ENCODE data around the gene IL36B. TPM values are rescaled to one million over a fixed set of nuclear protein-coding genes. Genes with fewer than 3 reads are reported as not detected.

Gene IL36B
- total RNA-seq, 1 donor from 2014 or later = not detected

GRCh38 chr2:113093613-113093977 is 40.9 kb upstream of the IL36B start:
- TF ChIP-seq CTCF (IDR thresholded peaks at IDR 0.05) = no peak
- no peak for DNase-seq (ENCODE audit: low spot score in 2 of 2)
- H3K27ac ChIP-seq = no peak overlapping the region
- H3K27me3 ChIP-seq = no peaks in the 10 kb centered on the region
- no peaks in the 10 kb centered on the region for H3K4me1 ChIP-seq
- no peaks in the 10 kb centered on the region for H3K9me3 ChIP-seq
- H3K36me3 ChIP-seq = no peaks in the 10 kb centered on the region
- intact Hi-C loops (cut with DNase I) = no loop called here
- no peak overlapping the region for H3K4me3 ChIP-seq

GRCh38 chr2:113092864-113093612 is 40.4 kb upstream of the IL36B start:
- no peak for DNase-seq (ENCODE audit: low spot score in 2 of 2)
- intact Hi-C loops (cut with DNase I) = no loop called here
- Histone ChIP-seq H3K9me3 (no peaks in the 10 kb centered on the region), H3K4me1 (no peaks in the 10 kb centered on the region), H3K36me3 (no peaks in the 10 kb centered on the region), H3K4me3 (no peak overlapping the region), H3K27ac (no peak overlapping the region), H3K27me3 (no peaks in the 10 kb centered on the region)
- no peak for TF ChIP-seq CTCF (IDR thresholded peaks at IDR 0.05)

GRCh38 chr2:113091231-113091896 is 38.7 kb upstream of the IL36B start:
- intact Hi-C loops (cut with DNase I) = no loop called here
- Histone ChIP-seq H3K27ac (no peak overlapping the region), H3K4me3 (no peak overlapping the region), H3K4me1 (no peaks in the 10 kb centered on the region), H3K9me3 (no peaks in the 10 kb centered on the region), H3K27me3 (no peaks in the 10 kb centered on the region), H3K36me3 (no peaks in the 10 kb centered on the region)
- TF ChIP-seq CTCF (IDR thresholded peaks at IDR 0.05) = no peak
- no peak for DNase-seq (ENCODE audit: low spot score in 2 of 2)

- no peaks in the 10 kb centered on the region for H3K27me3 ChIP-seq
- no peak overlapping the region for H3K27ac ChIP-seq
- no peak overlapping the region for H3K4me3 ChIP-seq
- no peaks in the 10 kb centered on the region for H3K36me3 ChIP-seq
- DNase-seq (ENCODE audit: low spot score in 2 of 2) = no peak
- H3K4me1 ChIP-seq = no peaks in the 10 kb centered on the region
- no peaks in the 10 kb centered on the region for H3K9me3 ChIP-seq
- no peak for TF ChIP-seq CTCF (IDR thresholded peaks at IDR 0.05)
- intact Hi-C loops (cut with DNase I) = no loop called here
Measured at GRCh38 chr2:113089916-113090315, 37.2 kb upstream of the IL36B start.

GRCh38 chr2:113088213-113088992 is 35.7 kb upstream of the IL36B start:
- no peak for DNase-seq (ENCODE audit: low spot score in 2 of 2)
- Histone ChIP-seq H3K9me3 (no peaks in the 10 kb centered on the region), H3K27ac (no peak overlapping the region), H3K4me3 (no peak overlapping the region), H3K4me1 (no peaks in the 10 kb centered on the region), H3K27me3 (no peaks in the 10 kb centered on the region), H3K36me3 (no peaks in the 10 kb centered on the region)
- intact Hi-C loops (cut with DNase I) = no loop called here
- TF ChIP-seq CTCF (IDR thresholded peaks at IDR 0.05) = no peak
